Left lung (tissue), 10 donors: ENCODE measurements around the gene ASB4. TPM values are rescaled to one million over a fixed set of nuclear protein-coding genes. Genes with fewer than 3 reads are reported as not detected.
"Not testable (repeated sequence)": the region's sequence is repeated elsewhere in the genome, so short reads cannot be mapped to it uniquely, and the experiment has no call there.

Source experiments
- ATAC-seq: fragments of 200-7000 bp; cut with Tn5 transposase; one replicate; pipeline ENCODE4 v1.9.1; 2020; ENCODE audit warnings: moderate library complexity
- DNase-seq, 4 donors: peaks; one replicate each; pipeline ENCODE4 v3.0.0-alpha.2; 2013 to 2020
- H3K27ac ChIP-seq, 2 donors: fragments of 200-600 bp; sonication (generic) in 1 of 2; one replicate each; pipeline versions ENCODE4 v1.5.0 to v1.8.0; 2020 to 2021
- H3K27me3 ChIP-seq, 2 donors: fragments of 200-600 bp; sonication (generic) in 1 of 2; one replicate each; pipeline versions ENCODE4 v1.5.0 to v1.8.0; 2020 to 2021
- H3K36me3 ChIP-seq, 2 donors: fragments of 200-600 bp; sonication (generic) in 1 of 2; one replicate each; pipeline versions ENCODE4 v1.5.0 to v1.8.0; 2020 to 2021
- H3K4me1 ChIP-seq, 2 donors: fragments of 200-600 bp; one replicate each; pipeline ENCODE4 v1.8.0; 2021
- H3K4me3 ChIP-seq, 2 donors: fragments of 200-600 bp; sonication (generic) in 1 of 2; one replicate each; pipeline versions ENCODE4 v1.5.0 to v1.8.0; 2020 to 2021; ENCODE audit warnings: mild to moderate bottlenecking in 1 of 2
- H3K9me3 ChIP-seq, 2 donors: fragments of 200-600 bp; sonication (generic) in 1 of 2; one replicate each; pipeline versions ENCODE4 v1.5.0 to v1.8.0; 2020 to 2021
- CTCF ChIP-seq, 2 donors: fragments of 200-600 bp; sonication (generic) in 1 of 2; IDR thresholded peaks; one replicate each; pipeline versions ENCODE4 v1.5.0 to v1.8.0; 2021; ENCODE audit warnings: antibody characterized with exemption in 2 of 2
- intact Hi-C, 2 donors: fragments of 100-400 bp; cut with DNase I; formaldehyde crosslinking; loops; one replicate each; pipeline versions ENCODE4 v1.11.2 to v1.14.2; 2022
- polyA plus RNA-seq, 6 donors: library from polyadenylated mRNA; unstranded; fragments of 120-200 nt; gene quantifications; one replicate each; pipeline ENCODE4 v1.2.1, GENCODE V29; 2013; ENCODE audit not compliant: insufficient read length in 6 of 6
- total RNA-seq, 2 donors: library from RNA; stranded (reverse); fragmentation: NEBNext Ultra II Directional; extraction: Animal tissue kit (Norgen Biotek cat#: 25700); gene quantifications; one replicate each; pipeline ENCODE4 v1.2.1, GENCODE V29; 2021
- donor health status: DM: no; HTN: yes; CAD: no.
- donor health status: DM: no; HTN: no; CAD: no.

Gene ASB4
- total and polyA plus RNA-seq, 8 donors: 0.10 to 1.6 (median 0.87) TPM

DNA sequence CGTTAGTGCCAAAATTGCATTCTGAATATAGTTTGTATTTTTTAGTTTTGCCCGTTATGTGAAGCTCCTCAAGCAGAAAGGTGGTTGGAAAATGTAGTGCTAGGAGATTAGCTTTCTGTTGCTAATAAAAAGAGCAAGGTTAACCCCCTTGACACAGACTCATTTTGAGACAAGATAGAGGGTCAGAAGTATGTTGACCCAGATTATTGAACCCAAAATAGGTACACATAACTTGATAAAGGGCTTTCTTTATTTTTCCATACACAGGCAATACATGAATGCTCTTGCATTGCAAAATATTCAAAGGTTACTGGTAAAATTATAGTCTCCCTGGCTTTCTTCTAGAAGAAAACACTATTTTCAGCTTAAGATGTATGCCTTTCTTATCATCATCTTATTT lies 40.9 kb upstream of the ASB4 start:
- H3K27me3 ChIP-seq: no peaks in the 10 kb centered on the region
- no peaks in the 10 kb centered on the region for H3K9me3 ChIP-seq
- no peak overlapping the region for H3K27ac ChIP-seq
- no peaks in the 10 kb centered on the region for H3K36me3 ChIP-seq
- no peak for ATAC-seq
- DNase-seq: no peak
- no peak for TF ChIP-seq CTCF (IDR thresholded peaks at IDR 0.05)
- H3K4me3 ChIP-seq: no peak overlapping the region
- intact Hi-C loops: no loop called here
- no peaks in the 10 kb centered on the region for H3K4me1 ChIP-seq

GRCh38 chr7:95446618-95447017 lies 39.1 kb upstream of the ASB4 start:
- H3K27me3 ChIP-seq: no peaks in the 10 kb centered on the region
- ATAC-seq (no peak), DNase-seq (no peak)
- H3K4me1 ChIP-seq: no peaks in the 10 kb centered on the region
- no peaks in the 10 kb centered on the region for H3K9me3 ChIP-seq
- intact Hi-C loops: no loop called here
- TF ChIP-seq CTCF (IDR thresholded peaks at IDR 0.05): no peak
- H3K4me3 ChIP-seq: no peak overlapping the region
- H3K36me3 ChIP-seq: no peaks in the 10 kb centered on the region
- no peak overlapping the region for H3K27ac ChIP-seq

- DNase-seq (no peak), ATAC-seq (no peak)
- Histone ChIP-seq H3K36me3 (no peaks in the 10 kb centered on the region), H3K9me3 (peaks cover 0 to 4% of the 10 kb centered on the region in 2 donors), H3K27ac (no peak overlapping the region), H3K4me1 (no peaks in the 10 kb centered on the region), H3K4me3 (no peak overlapping the region), H3K27me3 (no peaks in the 10 kb centered on the region)
- intact Hi-C loops: no loop called here
- TF ChIP-seq CTCF (IDR thresholded peaks at IDR 0.05): no peak
Measured at GRCh38 chr7:95454438-95455045, 31.2 kb upstream of the ASB4 start.

GRCh38 chr7:95457947-95458346 lies 27.8 kb upstream of the ASB4 start:
- ATAC-seq (no peak), DNase-seq (no peak)
- Histone ChIP-seq H3K27ac (no peak overlapping the region), H3K4me3 (no peak overlapping the region), H3K9me3 (peaks cover 0 to 15% of the 10 kb centered on the region in 2 donors), H3K36me3 (no peaks in the 10 kb centered on the region), H3K27me3 (no peaks in the 10 kb centered on the region), H3K4me1 (no peaks in the 10 kb centered on the region)
- intact Hi-C loops: no loop called here
- no peak for TF ChIP-seq CTCF (IDR thresholded peaks at IDR 0.05)

DNA sequence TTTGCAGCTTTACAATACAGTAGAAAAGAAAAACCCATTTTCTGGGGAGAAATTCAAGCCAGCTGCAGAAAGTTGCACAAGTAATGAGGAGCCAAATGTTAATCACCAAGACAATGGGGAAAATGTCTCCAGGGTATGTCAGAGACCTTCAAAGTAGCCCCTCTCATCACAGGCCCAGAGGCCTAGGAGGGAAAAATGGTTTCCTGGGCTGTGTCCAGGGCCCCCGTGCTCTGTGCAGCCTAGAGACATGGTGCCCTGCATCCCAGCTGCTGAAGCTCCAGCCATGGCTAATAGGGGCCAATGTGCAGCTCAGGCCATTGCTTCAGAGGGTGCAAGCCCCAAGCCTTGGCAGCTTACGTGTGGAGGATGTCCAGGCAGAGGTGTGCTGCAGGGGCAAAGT lies 25.1 kb upstream of the ASB4 start:
- peaks cover 0 to 15% of the 10 kb centered on the region in 2 donors for H3K9me3 ChIP-seq
- intact Hi-C loops, H3K4me1 ChIP-seq, DNase-seq, H3K27me3 ChIP-seq, H3K36me3 ChIP-seq, H3K4me3 ChIP-seq, ATAC-seq, H3K27ac ChIP-seq: not testable (repeated sequence)
